ENCODE data around the gene RIF1. TPM values are rescaled to one million over a fixed set of nuclear protein-coding genes. Genes with fewer than 3 reads are reported as not detected.

The RIF1 gene
- total RNA-seq, 4 donors from 2014 or later = 25.3 to 31.0 (median 28.9) TPM

DNA sequence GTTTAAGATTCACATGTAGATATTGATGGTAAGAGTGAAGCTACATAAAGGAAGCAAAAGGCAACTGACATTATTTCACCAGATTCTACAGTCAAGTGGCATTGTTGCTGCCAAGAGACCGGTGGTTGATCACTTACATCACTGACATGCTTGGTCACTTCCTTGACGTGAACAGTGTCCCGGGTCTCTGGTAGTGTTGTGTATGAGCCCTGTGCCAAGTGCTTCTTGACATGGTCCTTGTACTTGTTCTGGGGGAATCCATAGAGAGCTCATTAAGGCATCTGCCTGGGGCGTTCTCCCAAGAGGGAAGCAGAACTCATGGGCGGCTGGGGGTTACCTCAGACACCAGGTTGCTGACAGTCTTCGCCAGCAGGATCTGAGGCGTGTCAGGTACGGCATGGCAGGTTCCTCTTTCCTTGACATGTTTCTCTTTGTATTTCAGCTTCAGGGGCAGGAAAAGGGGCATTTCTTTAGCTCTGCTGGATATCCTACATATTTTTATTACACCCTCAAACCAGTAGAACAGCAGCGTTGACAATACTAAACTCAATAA lies 116.2 kb downstream of the RIF1 start:
- intact Hi-C loops (cut with DNase I) = no loop called here
- no peak overlapping the region for H3K4me3 ChIP-seq
- H3K27me3 ChIP-seq = no peaks in the 10 kb centered on the region
- TF ChIP-seq, protein P1, sequence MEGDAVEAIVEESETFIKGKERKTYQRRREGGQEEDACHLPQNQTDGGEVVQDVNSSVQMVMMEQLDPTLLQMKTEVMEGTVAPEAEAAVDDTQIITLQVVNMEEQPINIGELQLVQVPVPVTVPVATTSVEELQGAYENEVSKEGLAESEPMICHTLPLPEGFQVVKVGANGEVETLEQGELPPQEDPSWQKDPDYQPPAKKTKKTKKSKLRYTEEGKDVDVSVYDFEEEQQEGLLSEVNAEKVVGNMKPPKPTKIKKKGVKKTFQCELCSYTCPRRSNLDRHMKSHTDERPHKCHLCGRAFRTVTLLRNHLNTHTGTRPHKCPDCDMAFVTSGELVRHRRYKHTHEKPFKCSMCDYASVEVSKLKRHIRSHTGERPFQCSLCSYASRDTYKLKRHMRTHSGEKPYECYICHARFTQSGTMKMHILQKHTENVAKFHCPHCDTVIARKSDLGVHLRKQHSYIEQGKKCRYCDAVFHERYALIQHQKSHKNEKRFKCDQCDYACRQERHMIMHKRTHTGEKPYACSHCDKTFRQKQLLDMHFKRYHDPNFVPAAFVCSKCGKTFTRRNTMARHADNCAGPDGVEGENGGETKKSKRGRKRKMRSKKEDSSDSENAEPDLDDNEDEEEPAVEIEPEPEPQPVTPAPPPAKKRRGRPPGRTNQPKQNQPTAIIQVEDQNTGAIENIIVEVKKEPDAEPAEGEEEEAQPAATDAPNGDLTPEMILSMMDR (IDR thresholded peaks at IDR 0.05) = no peak
- TF ChIP-seq POLR2A (IDR thresholded peaks at IDR 0.05; ENCODE audit: low read depth) = no peak
- no peak for TF ChIP-seq EP300 (IDR thresholded peaks at IDR 0.05)
- no peak for TF ChIP-seq POLR2AphosphoS5 (IDR thresholded peaks at IDR 0.05)
- H3K36me3 ChIP-seq = no peaks in the 10 kb centered on the region
- no peak overlapping the region for H3K27ac ChIP-seq (replicated peaks in 1 of 4)
- H3K4me1 ChIP-seq = no peaks in the 10 kb centered on the region
- no peaks in the 10 kb centered on the region for H3K9me3 ChIP-seq
- DNase-seq (ENCODE audit: extremely low spot score) = no peak
- 89% methylated on average over 8 of the region's 9 CpGs for WGBS

DNA sequence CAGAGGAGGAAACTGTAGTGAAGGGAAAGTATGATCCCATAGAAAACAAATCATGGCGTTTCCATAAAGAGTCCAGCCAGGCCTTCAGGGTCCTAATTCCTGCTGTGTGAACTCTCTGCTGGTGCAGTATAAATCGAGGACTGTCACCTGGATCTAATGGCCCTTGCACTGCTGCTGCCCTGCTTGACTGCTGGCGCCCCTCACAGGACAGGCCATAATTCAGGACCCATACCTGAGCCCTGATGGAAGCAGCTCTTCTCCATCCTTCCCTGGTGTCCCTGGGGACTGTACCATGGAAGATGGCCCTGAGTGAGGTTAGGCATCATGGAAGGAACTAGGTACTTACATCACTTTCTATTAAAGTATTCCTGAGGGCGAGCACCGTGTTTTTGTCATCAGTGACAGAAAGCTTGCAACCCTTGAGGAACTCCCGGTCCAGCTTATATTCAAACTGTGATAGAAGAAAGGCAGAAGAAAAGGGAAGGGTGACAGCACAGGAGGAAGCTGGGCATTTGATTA lies 116.9 kb downstream of the RIF1 start:
- WGBS = 89% methylated on average over 6 of the region's 6 CpGs
- no peak overlapping the region for H3K4me3 ChIP-seq
- no peaks in the 10 kb centered on the region for H3K36me3 ChIP-seq
- no peak overlapping the region for H3K27ac ChIP-seq (replicated peaks in 1 of 4)
- TF ChIP-seq POLR2AphosphoS5 (IDR thresholded peaks at IDR 0.05) (no peak), EP300 (IDR thresholded peaks at IDR 0.05) (no peak), POLR2A (IDR thresholded peaks at IDR 0.05; ENCODE audit: low read depth) (no peak)
- TF ChIP-seq, protein P1 (IDR thresholded peaks at IDR 0.05) = no peak
- peak; percentile 90 for DNase-seq (ENCODE audit: extremely low spot score)
- intact Hi-C loops (cut with DNase I) = no loop called here
- H3K4me1 ChIP-seq = no peaks in the 10 kb centered on the region
- H3K9me3 ChIP-seq = no peaks in the 10 kb centered on the region
- no peaks in the 10 kb centered on the region for H3K27me3 ChIP-seq

Small RNAs within 50 kb of the gene (small RNA-seq; reads per million reads assigned to genes)
- 0 reads per million in 3 donors for gene MIR4773-1
- gene RN7SL124P = 0 reads per million in 3 donors

Other genes starting within 250 kb of the RIF1 start
- 1 to 10 TPM; 3.3 to 8.3 (median 5.0) TPM for gene RBM43, start 148.0 kb upstream of the RIF1 start, total RNA-seq
- 10 to 100 TPM in 2 of 4 donors, 1 to 10 TPM in 2; 8.3 to 12.0 (median 10.1) TPM for gene NMI, start 120.2 kb upstream of the RIF1 start, total RNA-seq
- gene TNFAIP6, start 52.3 kb upstream of the RIF1 start, total RNA-seq = 10 to 100 TPM in 1 of 4 donors, 1 to 10 TPM in 3; 3.5 to 13.3 (median 5.8) TPM

All from esophagus muscularis mucosa (tissue), 4 donors.